OCI-LY1 (cell line): ENCODE data around the gene ACTR3C.

Experiments used
- H2AFZ ChIP-seq: fragments of 200-600 bp; sonication (generic), shearing (Covaris generic); 2 replicates; pipeline ENCODE4 v1.6.0; 2014; ENCODE audit warnings: antibody characterized with exemption, mild to moderate bottlenecking, low read length
- H3F3A ChIP-seq: fragments of 200-600 bp; sonication (generic), shearing (Covaris generic); 2 replicates; pipeline ENCODE4 v1.6.0; 2014; ENCODE audit warnings: mild to moderate bottlenecking, antibody characterized with exemption, low read length, moderate library complexity; ENCODE audit not compliant: insufficient read depth
- H3K27ac ChIP-seq: fragments of 200-600 bp; sonication (generic); 2 replicates; pipeline ENCODE4 v1.5.1; 2014; ENCODE audit warnings: low read length, mixed run types, mild to moderate bottlenecking, low read depth; ENCODE audit not compliant: poor library complexity, severe bottlenecking
- H3K27me3 ChIP-seq: fragments of 200-600 bp; sonication (generic); 2 replicates; pipeline ENCODE4 v1.6.0; 2014; ENCODE audit warnings: antibody characterized with exemption, mild to moderate bottlenecking, low read length, moderate library complexity; ENCODE audit not compliant: insufficient read depth
- H3K36me3 ChIP-seq: fragments of 200-600 bp; sonication (generic); 2 replicates; pipeline ENCODE4 v1.6.1; 2014; ENCODE audit warnings: mild to moderate bottlenecking, antibody characterized with exemption, low read length, moderate library complexity, mixed read lengths; ENCODE audit not compliant: insufficient read depth
- H3K4me1 ChIP-seq: fragments of 200-600 bp; sonication (generic); 2 replicates; pipeline ENCODE4 v1.5.1; 2014; ENCODE audit warnings: mild to moderate bottlenecking, low read length, moderate library complexity; ENCODE audit not compliant: insufficient read depth, severe bottlenecking
- H3K4me2 ChIP-seq: fragments of 200-600 bp; sonication (generic), shearing (Covaris generic); 2 replicates; pipeline ENCODE4 v1.6.1; 2014; ENCODE audit warnings: low read length
- H3K4me3 ChIP-seq: fragments of 200-600 bp; sonication (generic); 2 replicates; pipeline ENCODE4 v1.5.1; 2014; ENCODE audit warnings: low read length, low read depth, mild to moderate bottlenecking, mixed read lengths; ENCODE audit not compliant: poor library complexity, severe bottlenecking
- H3K79me2 ChIP-seq: fragments of 200-600 bp; shearing (Covaris generic); 2 replicates; pipeline ENCODE4 v1.6.1; 2016; ENCODE audit warnings: mixed run types, low read length, mixed read lengths; ENCODE audit not compliant: insufficient read depth
- H3K9ac ChIP-seq: fragments of 200-600 bp; sonication (generic), shearing (Covaris generic); 2 replicates; pipeline ENCODE4 v1.6.1; 2014; ENCODE audit warnings: mild to moderate bottlenecking, low read length, mixed read lengths
- H3K9me2 ChIP-seq: fragments of 200-600 bp; sonication (generic), shearing (Covaris generic); 2 replicates; pipeline ENCODE4 v1.6.1; 2014; ENCODE audit warnings: low read depth, mild to moderate bottlenecking, low read length, mixed read lengths
- H3K9me3 ChIP-seq: fragments of 200-600 bp; shearing (Covaris generic); 2 replicates; pipeline ENCODE4 v1.6.1; 2014; ENCODE audit warnings: low read length, mixed read lengths
- H4K20me1 ChIP-seq: fragments of 200-600 bp; sonication (generic), shearing (Covaris generic); 2 replicates; pipeline ENCODE4 v1.6.0; 2016; ENCODE audit warnings: mild to moderate bottlenecking, low read length; ENCODE audit not compliant: insufficient read depth
- CTCF ChIP-seq: fragments of 200-600 bp; sonication (generic), shearing (Covaris generic); IDR thresholded peaks from 2 replicates; pipeline ENCODE4 v1.5.1; 2017; ENCODE audit warnings: mild to moderate bottlenecking, antibody characterized with exemption, low read length, moderate library complexity, mixed read lengths
- EZH2 ChIP-seq: fragments of 200-600 bp; sonication (generic), shearing (Covaris generic); IDR thresholded peaks from 2 replicates; pipeline ENCODE4 v1.8.0; 2017; ENCODE audit warnings: borderline replicate concordance, mixed run types, mild to moderate bottlenecking, antibody characterized with exemption, low read length, moderate library complexity, mixed read lengths

Gene ACTR3C

GRCh38 chr7:150333659-150334058, 10.3 kb upstream of the ACTR3C start:
- no peaks in the 10 kb centered on the region for H3K9me2 ChIP-seq
- no peak overlapping the region for H3K4me2 ChIP-seq
- H3K27me3 ChIP-seq: no peaks in the 10 kb centered on the region
- H3K4me1 ChIP-seq: no peaks in the 10 kb centered on the region
- H4K20me1 ChIP-seq: no peaks in the 10 kb centered on the region
- TF ChIP-seq CTCF (no peak), EZH2 (no peak)
- no peak overlapping the region for H2AFZ ChIP-seq
- no peak overlapping the region for H3K4me3 ChIP-seq
- peaks cover 17% of the 10 kb centered on the region for H3K36me3 ChIP-seq
- no peak overlapping the region for H3K27ac ChIP-seq
- no peak overlapping the region for H3K9ac ChIP-seq
- no peaks in the 10 kb centered on the region for H3K79me2 ChIP-seq
- no peaks in the 10 kb centered on the region for H3F3A ChIP-seq
- no peaks in the 10 kb centered on the region for H3K9me3 ChIP-seq

GRCh38 chr7:150332852-150333635, 9.7 kb upstream of the ACTR3C start:
- TF ChIP-seq EZH2 (no peak), CTCF (no peak)
- no peaks in the 10 kb centered on the region for H3K9me2 ChIP-seq
- no peaks in the 10 kb centered on the region for H3K27me3 ChIP-seq
- H3K27ac ChIP-seq: no peak overlapping the region
- H3K79me2 ChIP-seq: no peaks in the 10 kb centered on the region
- H3K9me3 ChIP-seq: no peaks in the 10 kb centered on the region
- no peaks in the 10 kb centered on the region for H3K4me1 ChIP-seq
- H3K4me3 ChIP-seq: no peak overlapping the region
- no peak overlapping the region for H3K9ac ChIP-seq
- no peaks in the 10 kb centered on the region for H4K20me1 ChIP-seq
- H3K36me3 ChIP-seq: peaks cover 23% of the 10 kb centered on the region
- no peak overlapping the region for H2AFZ ChIP-seq
- H3F3A ChIP-seq: no peaks in the 10 kb centered on the region
- H3K4me2 ChIP-seq: no peak overlapping the region

GRCh38 chr7:150330211-150330885, 7.0 kb upstream of the ACTR3C start:
- TF ChIP-seq EZH2 (no peak), CTCF (no peak)
- no peaks in the 10 kb centered on the region for H3K9me3 ChIP-seq
- H4K20me1 ChIP-seq: no peaks in the 10 kb centered on the region
- H3K27me3 ChIP-seq: no peaks in the 10 kb centered on the region
- H3K79me2 ChIP-seq: no peaks in the 10 kb centered on the region
- H3K4me2 ChIP-seq: no peak overlapping the region
- no peak overlapping the region for H3K4me3 ChIP-seq
- no peak overlapping the region for H3K27ac ChIP-seq
- H3K4me1 ChIP-seq: no peaks in the 10 kb centered on the region
- peaks cover 41% of the 10 kb centered on the region for H3K36me3 ChIP-seq
- H3K9me2 ChIP-seq: no peaks in the 10 kb centered on the region
- H3K9ac ChIP-seq: no peak overlapping the region
- H3F3A ChIP-seq: no peaks in the 10 kb centered on the region
- H2AFZ ChIP-seq: no peak overlapping the region
